IMR-90 (cell line): ENCODE measurements around the gene PTGES3L. TPM values are rescaled to one million over a fixed set of nuclear protein-coding genes. Genes with fewer than 3 reads are reported as not detected.

Source experiments
- ATAC-seq: fragments of 200-7000 bp; cut with Tn5 transposase; 2 replicates; pipeline ENCODE4 v1.9.1; 2020; ENCODE audit warnings: low read depth, mild to moderate bottlenecking, moderate library complexity
- BruUV-seq: library from RNA; stranded (reverse); fragments of 400-500 nt; replicated peaks from 2 replicates; lab custom pipeline; 2021; lab: Mats Ljungman, UMichigan
- CTCF ChIA-PET: fragments of 300-600 bp; formaldehyde crosslinking; extraction: SDS; loops from one replicate; lab custom pipeline; 2021; ENCODE audit warnings: antibody characterized with exemption; lab: Yijun Ruan, JAX
- POLR2A ChIA-PET: fragments of 300-600 bp; sonication (Branson Sonifier 250); formaldehyde crosslinking; loops from one replicate; lab custom pipeline; 2022; ENCODE audit warnings: antibody characterized with exemption; ENCODE audit not compliant: unreplicated experiment; lab: Charles Lee
- DNase-seq: peaks from one replicate; pipeline ENCODE4 v3.0.0; 2013
- H2AFZ ChIP-seq: replicated peaks from 2 replicates; pipeline ENCODE3; 2013; ENCODE audit warnings: low read length, mild to moderate bottlenecking; ENCODE audit not compliant: poor library complexity
- H2AK5ac ChIP-seq: 2 replicates; pipeline ENCODE4 v1.6.1; 2013; ENCODE audit warnings: low read depth, low read length, inconsistent platforms
- H2AK9ac ChIP-seq: replicated peaks from 2 replicates; pipeline ENCODE3; 2013; ENCODE audit warnings: mild to moderate bottlenecking, low read depth, low read length, moderate library complexity; ENCODE audit not compliant: poor library complexity
- H2BK120ac ChIP-seq: 2 replicates; pipeline ENCODE4 v1.6.1; 2013; ENCODE audit warnings: low read depth, low read length, inconsistent platforms
- H2BK15ac ChIP-seq: 3 replicates; pipeline ENCODE4 v1.6.1; 2013; ENCODE audit warnings: low read depth, low read length, inconsistent platforms
- H2BK20ac ChIP-seq: 2 replicates; pipeline ENCODE4 v1.6.1; 2013; ENCODE audit warnings: low read depth, mild to moderate bottlenecking, inconsistent platforms, low read length, moderate library complexity
- H2BK5ac ChIP-seq: 2 replicates; pipeline ENCODE4 v1.6.1; 2013; ENCODE audit warnings: mild to moderate bottlenecking, low read depth, low read length, inconsistent platforms; ENCODE audit not compliant: poor library complexity, severe bottlenecking
- H3K14ac ChIP-seq: replicated peaks from 2 replicates; pipeline ENCODE4 v1.6.1; 2013; ENCODE audit warnings: low read depth, low read length, inconsistent platforms
- H3K18ac ChIP-seq: 2 replicates; pipeline ENCODE4 v1.6.1; 2013; ENCODE audit warnings: low read depth, low read length, control low read depth
- H3K23ac ChIP-seq: 2 replicates; pipeline ENCODE4 v1.6.1; 2013; ENCODE audit warnings: low read depth, low read length, inconsistent platforms
- H3K27ac ChIP-seq: 2 replicates; pipeline ENCODE4 v1.5.1; 2013; ENCODE audit warnings: mild to moderate bottlenecking, control low read depth, low read length; ENCODE audit not compliant: insufficient read depth
- H3K27me3 ChIP-seq: 2 replicates; pipeline ENCODE4 v1.6.1; 2013; ENCODE audit warnings: low read length; ENCODE audit not compliant: control insufficient read depth, insufficient read depth
- H3K36me3 ChIP-seq: 2 replicates; pipeline ENCODE4 v1.6.1; 2013; ENCODE audit warnings: low read length, mixed read lengths; ENCODE audit not compliant: control insufficient read depth, insufficient read depth
- H3K4ac ChIP-seq: 2 replicates; pipeline ENCODE4 v1.6.1; 2013; ENCODE audit warnings: low read depth, low read length, inconsistent platforms
- H3K4me1 ChIP-seq: 2 replicates; pipeline ENCODE4 v1.6.1; 2013; ENCODE audit warnings: low read length, mixed read lengths; ENCODE audit not compliant: control insufficient read depth, insufficient read depth
- H3K4me2 ChIP-seq: 2 replicates; pipeline ENCODE4 v1.6.1; 2013; ENCODE audit warnings: low read depth, mild to moderate bottlenecking, control low read depth, low read length, moderate library complexity
- H3K4me3 ChIP-seq: 2 replicates; pipeline ENCODE4 v1.5.1; 2013; ENCODE audit warnings: low read depth, mild to moderate bottlenecking, control low read depth, low read length, moderate library complexity; ENCODE audit not compliant: insufficient read depth
- H3K56ac ChIP-seq: 2 replicates; pipeline ENCODE4 v1.6.1; 2013; ENCODE audit warnings: low read length, inconsistent platforms; ENCODE audit not compliant: insufficient read depth; ENCODE audit errors: extremely low read depth
- H3K79me1 ChIP-seq, 2 experiments: 2 replicates each; pipeline ENCODE4 v1.6.1; 2013; ENCODE audit warnings: low read length in 2 of 2, inconsistent platforms in 1 of 2, low read depth in 1 of 2
- H3K9ac ChIP-seq: 2 replicates; pipeline ENCODE4 v1.6.1; 2013; ENCODE audit warnings: low read depth, low read length, control low read depth
- H3K9me1 ChIP-seq: 2 replicates; pipeline ENCODE4 v1.6.1; 2013; ENCODE audit warnings: low read length, inconsistent platforms; ENCODE audit not compliant: insufficient read depth
- H3K9me3 ChIP-seq: 2 replicates; pipeline ENCODE4 v1.6.1; 2013; ENCODE audit warnings: low read length; ENCODE audit not compliant: control insufficient read depth, insufficient read depth
- H4K20me1 ChIP-seq: 2 replicates; pipeline ENCODE4 v1.6.1; 2013; ENCODE audit warnings: low read length, inconsistent platforms; ENCODE audit not compliant: insufficient read depth
- H4K5ac ChIP-seq: 2 replicates; pipeline ENCODE4 v1.6.1; 2013; ENCODE audit warnings: mild to moderate bottlenecking, low read depth, low read length, control low read depth
- H4K8ac ChIP-seq, 2 experiments: 2 replicates each; pipeline ENCODE4 v1.6.1; 2013; ENCODE audit warnings: low read depth in 2 of 2, low read length in 2 of 2, control low read depth in 1 of 2, inconsistent platforms in 1 of 2
- H4K91ac ChIP-seq: 2 replicates; pipeline ENCODE4 v1.6.1; 2013; ENCODE audit warnings: low read depth, low read length, inconsistent platforms; ENCODE audit not compliant: insufficient read depth
- CEBPB ChIP-seq: IDR thresholded peaks from 2 replicates; pipeline ENCODE4 v1.6.1; 2012; ENCODE audit warnings: low read depth, low read length, improper control_type of control experiment
- FOS ChIP-seq: fragments of 150-350 bp; IDR thresholded peaks from 2 replicates; pipeline ENCODE4 v1.6.1; 2016; ENCODE audit warnings: low read depth, low read length
- MXI1 ChIP-seq: IDR thresholded peaks from 2 replicates; pipeline ENCODE4 v1.6.1; 2012; ENCODE audit warnings: low read depth, mild to moderate bottlenecking, low read length, moderate library complexity, borderline replicate concordance
- POLR2A ChIP-seq: IDR thresholded peaks from 2 replicates; pipeline ENCODE4 v1.6.1; 2012; ENCODE audit warnings: mild to moderate bottlenecking, low read depth, low read length
- WGBS, 2 experiments: methylation state at CpG; one replicate each; pipeline versions ENCODE4 v1.1.5 to v1.1.7; 2013; ENCODE audit warnings: missing lambda C conversion rate in 2 of 2; ENCODE audit not compliant: insufficient read length in 1 of 2; ENCODE audit errors: extremely low coverage in 2 of 2; 5-methylcytosine and 5-hydroxymethylcytosine counted together
- dilution Hi-C: fragments of 300-500 bp; cut with HindIII; formaldehyde crosslinking; loops from one replicate; pipeline ENCODE4 v1.14.3; 2018; ENCODE audit warnings: low sequenced_read_pairs; ENCODE audit not compliant: unreplicated experiment
- in situ Hi-C: fragments of 300-500 bp; cut with MboI; formaldehyde crosslinking; loops from 3 replicates; pipeline ENCODE4 v1.14.3; 2019; ENCODE audit warnings: low sequenced_read_pairs, inconsistent platforms, mixed read lengths
- intact Hi-C: fragments of 100-400 bp; cut with micrococcal nuclease; formaldehyde crosslinking; loops from 2 replicates; pipeline ENCODE4 v1.10.0; 2022
- polyA plus RNA-seq, 3 experiments: library from polyadenylated mRNA; depleted of rRNA; stranded (reverse); fragments of >200 nt; gene quantifications; 2 replicates each; pipeline ENCODE4 v1.2.3, GENCODE V29; 2012; ENCODE audit warnings: low replicate concordance in 1 of 3
- total RNA-seq: library from RNA; depleted of rRNA; stranded (reverse); fragments of >200 nt; gene quantifications from 2 replicates; pipeline ENCODE4 v1.2.3, GENCODE V29; 2012

PTGES3L gene
- total and polyA plus RNA-seq, 2 of the 4 experiments (the other 2 are of a cell fraction) = 1.4 to 2.4 TPM

GRCh38 chr17:43010667-43011308, 30.9 kb upstream of the PTGES3L start:
- WGBS, 2 experiments = 86% methylated on average over 2 of the region's 5 CpGs; no CpG with 5 or more reads in 1 of the 2 experiments

More at GRCh38 chr17:43010667-43011308, 30.9 kb upstream of the PTGES3L start:
- ChIA-PET POLR2A (no interaction called here), CTCF (no interaction called here)
- no peak for ATAC-seq
- no peak for DNase-seq
- peaks cover 10% of the 10 kb centered on the region for H3K9me1 ChIP-seq
- intact Hi-C loops = no loop called here
- dilution Hi-C loops = no loop called here
- no TSS peak for BruUV-seq
- H3K27ac ChIP-seq = no peak overlapping the region
- no peak for TF ChIP-seq POLR2A
- TF ChIP-seq CEBPB = no peak
- TF ChIP-seq FOS = no peak
- TF ChIP-seq MXI1 = no peak
- H3K4ac ChIP-seq = no peak overlapping the region
- H3K27me3 ChIP-seq = no peaks in the 10 kb centered on the region
- H2BK5ac ChIP-seq = no peak overlapping the region
- H3K79me1 ChIP-seq = peaks cover 0 to 28% of the 10 kb centered on the region in 2 experiments; a peak in 3 of 4 replicates
- H3K9me3 ChIP-seq = no peaks in the 10 kb centered on the region
- H3K18ac ChIP-seq = no peak overlapping the region
- H3K9ac ChIP-seq = no peak overlapping the region
- peak overlapping the region; percentile 42 for H2AK9ac ChIP-seq
- in situ Hi-C loops = no loop called here
- H2BK15ac ChIP-seq = no peak overlapping the region
- peaks cover 32% of the 10 kb centered on the region for H3K36me3 ChIP-seq
- H2BK20ac ChIP-seq = no peak overlapping the region
- no peak overlapping the region for H3K4me2 ChIP-seq
- H4K5ac ChIP-seq = no peak overlapping the region
- peaks cover 2% of the 10 kb centered on the region; the same call in 1 of the 2 replicates for H4K20me1 ChIP-seq
- no peak overlapping the region for H2AK5ac ChIP-seq
- no peak overlapping the region for H4K91ac ChIP-seq
- no peak overlapping the region for H3K23ac ChIP-seq
- H3K4me1 ChIP-seq = 0 out of 2 replicates have a peak, but pooled peaks cover 2% of the 10 kb centered on the region
- H2BK120ac ChIP-seq = no peak overlapping the region
- H4K8ac ChIP-seq = no peak overlapping the region
- H3K56ac ChIP-seq = no peak overlapping the region
- H3K4me3 ChIP-seq = no peak overlapping the region
- H3K14ac ChIP-seq = no peak overlapping the region
- H2AFZ ChIP-seq = no peak overlapping the region
